GM10847 (cell line): ENCODE measurements around the gene NDST4.

Experiments used
- POLR2A ChIP-seq: IDR thresholded peaks from 2 replicates; pipeline ENCODE4 v1.6.1; 2011; ENCODE audit not compliant: insufficient read length; ENCODE audit errors: extremely low read depth

NDST4 gene

DNA sequence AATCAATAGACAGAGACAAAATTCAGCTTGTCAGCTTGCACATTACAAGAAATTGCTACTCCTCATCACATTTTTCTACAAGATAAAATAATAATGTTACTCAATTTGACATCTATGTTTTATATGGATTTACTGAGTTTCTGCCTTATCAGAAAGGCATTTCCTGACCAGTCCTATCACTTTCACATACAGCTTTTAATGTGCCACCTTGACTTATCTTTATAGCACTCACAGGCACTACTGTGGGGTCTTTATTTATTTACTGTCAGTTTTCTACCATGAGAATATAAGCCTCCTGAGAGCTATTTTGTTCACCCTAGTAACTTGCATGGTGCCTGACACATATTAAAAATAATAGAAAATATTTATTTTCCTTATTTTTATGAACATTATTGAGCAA lies 6.0 kb downstream of the NDST4 start:
- no peak for TF ChIP-seq POLR2A

DNA sequence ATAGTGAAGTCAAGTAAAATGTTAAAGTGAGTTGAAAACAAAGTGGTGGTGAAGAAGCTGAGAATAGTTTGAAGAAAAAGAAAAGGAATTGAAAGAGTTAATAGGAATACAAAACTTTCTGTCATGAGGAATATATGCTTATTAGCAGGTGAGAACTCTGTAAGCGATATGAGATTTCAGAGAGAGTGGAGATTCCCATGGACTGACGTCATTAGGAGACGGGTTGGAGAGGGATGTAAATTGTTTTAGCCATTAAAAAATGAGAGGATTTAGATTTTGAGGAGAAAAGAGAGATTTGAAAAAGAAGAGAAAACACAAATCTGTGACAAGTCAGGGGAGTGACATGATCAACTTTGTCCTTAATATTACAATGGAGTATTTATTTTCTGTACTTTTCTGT lies 11.7 kb downstream of the NDST4 start:
- no peak for TF ChIP-seq POLR2A

DNA sequence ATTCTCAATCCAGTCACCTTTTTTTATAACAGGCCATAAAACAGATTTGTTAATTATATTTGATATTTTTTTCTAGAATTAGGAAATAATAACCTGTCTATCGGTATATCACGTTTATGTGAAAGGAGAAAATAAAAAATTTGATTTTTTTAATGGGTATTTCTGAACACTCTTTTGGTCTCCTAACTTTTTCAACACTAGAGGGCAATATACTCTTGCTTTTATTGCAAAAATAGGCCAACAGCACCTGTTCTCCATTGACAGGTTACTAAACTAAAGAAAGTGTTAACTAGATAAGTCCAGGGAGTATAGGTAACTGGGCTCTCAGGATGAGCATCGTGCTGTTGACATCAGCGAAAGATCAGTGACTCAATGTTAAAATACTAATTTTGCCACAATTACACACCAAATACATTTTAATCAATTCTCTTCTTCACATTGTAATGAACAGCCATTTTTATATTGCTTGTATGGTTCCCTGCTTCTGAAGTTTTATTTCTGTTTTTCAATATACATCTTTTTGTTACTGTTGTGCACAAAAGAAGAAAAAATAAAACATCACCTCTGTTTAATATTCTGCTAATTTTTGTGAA lies 22.8 kb downstream of the NDST4 start:
- TF ChIP-seq POLR2A = no peak

DNA sequence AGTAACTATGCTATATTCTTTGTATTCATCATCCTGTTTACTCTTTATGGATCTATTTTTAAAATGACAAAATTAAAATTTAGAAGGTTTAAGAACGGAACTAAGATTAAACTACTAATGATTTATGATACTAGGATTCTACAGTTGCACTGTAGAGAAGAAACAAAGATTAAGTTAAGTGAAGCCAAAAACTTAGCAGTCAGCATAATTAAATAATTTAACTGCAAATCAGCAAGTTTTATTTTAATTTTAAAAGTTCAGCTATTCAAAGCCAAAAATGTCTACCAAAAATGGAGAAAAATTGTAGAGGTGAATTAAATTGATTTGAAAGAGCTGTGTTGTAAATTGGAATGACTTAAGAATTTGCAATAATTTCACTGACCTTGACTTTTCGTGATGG lies 30.8 kb downstream of the NDST4 start:
- TF ChIP-seq POLR2A = no peak

DNA sequence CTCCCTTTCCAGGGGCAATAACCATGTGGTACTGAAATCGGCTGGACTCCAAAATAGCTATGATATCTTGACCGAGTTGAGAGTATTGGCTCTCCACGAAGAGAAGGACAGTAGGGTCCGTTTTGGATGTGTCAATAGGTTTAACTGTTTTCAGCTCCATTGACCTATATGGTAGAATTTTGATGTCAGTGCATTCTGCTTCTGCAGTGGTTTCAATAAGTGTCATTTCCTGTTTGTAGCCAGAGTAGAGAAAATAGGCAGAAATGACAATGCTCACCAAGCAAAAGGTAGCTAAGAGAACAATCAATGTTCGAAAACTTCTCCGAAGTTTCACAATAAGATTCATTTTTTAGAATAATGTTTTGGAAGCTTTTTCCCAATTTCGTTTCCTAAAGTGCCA lies 36.7 kb downstream of the NDST4 start:
- TF ChIP-seq POLR2A = no peak

DNA sequence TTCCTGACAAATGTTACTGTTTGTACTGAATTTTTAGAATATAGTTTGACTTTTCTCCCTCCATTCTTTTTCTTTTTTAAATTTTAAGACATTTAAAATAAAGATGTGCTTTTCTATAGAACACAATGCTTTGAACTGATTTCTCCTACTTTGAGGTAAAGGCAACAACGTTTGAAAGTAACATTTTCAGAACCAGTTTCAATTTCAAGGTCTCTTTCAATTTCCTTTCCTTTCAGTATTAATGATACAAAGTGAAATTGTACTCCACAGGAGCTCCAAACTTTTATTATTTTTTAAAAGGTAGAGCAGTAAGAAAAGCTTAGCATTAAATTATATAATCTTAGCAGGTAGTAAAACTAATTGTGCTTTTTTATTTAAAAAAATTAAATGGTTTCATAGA lies 54.9 kb downstream of the NDST4 start:
- no peak for TF ChIP-seq POLR2A

DNA sequence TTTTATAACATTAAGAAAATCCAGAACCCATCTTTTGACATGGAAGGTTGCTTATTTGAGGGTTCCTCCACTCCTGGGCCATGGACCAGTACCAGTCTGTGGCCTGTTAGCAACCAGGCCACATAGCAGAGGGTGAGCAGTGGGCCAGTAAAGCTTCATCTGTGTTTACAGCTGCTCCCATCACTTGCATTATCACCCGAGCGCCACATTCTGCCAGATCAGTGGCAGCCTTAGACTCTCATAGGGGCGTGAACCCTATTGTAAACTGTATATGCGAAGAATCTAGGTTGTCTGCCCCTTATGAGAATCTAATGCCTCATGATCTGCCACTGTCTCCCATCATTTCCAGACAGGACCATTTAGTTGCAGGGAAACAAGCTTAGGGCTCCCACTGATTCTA lies 58.6 kb downstream of the NDST4 start:
- no peak for TF ChIP-seq POLR2A

DNA sequence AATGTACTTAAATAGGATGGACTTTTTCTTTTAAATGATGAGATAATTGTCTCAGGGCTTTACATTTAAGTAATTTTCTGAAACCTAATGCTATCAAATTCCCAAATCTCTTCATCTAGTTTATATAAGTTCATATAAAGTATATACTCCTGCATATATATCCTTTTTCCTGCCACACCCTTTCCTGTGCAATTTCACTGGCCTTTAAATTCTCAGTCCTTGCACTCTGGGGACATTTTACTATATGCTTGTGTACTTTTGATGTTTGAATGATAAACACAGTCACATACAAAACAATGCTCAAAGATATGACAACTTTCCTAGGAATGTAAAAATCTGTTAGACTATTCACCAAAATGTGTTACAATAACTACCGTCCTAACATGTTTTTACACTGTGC lies 60.1 kb downstream of the NDST4 start:
- no peak for TF ChIP-seq POLR2A

DNA sequence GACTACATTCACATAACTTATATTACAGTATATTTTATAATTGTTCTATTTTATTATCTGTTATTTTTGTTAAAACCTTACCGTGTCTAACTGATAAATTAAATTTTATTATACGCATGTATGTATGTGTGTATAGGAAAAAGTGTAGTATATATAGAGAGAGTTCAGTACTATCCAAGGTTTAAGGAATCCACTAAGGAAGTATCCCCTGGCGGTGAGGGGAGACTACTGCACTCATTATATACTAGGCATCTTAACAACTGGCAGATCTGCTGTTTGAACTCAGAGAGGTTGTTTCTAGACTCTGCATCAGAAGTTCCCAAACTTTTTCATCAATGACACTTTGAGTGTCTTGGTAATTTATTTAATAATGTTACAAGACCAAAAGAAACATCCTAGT lies 70.9 kb downstream of the NDST4 start:
- no peak for TF ChIP-seq POLR2A

DNA sequence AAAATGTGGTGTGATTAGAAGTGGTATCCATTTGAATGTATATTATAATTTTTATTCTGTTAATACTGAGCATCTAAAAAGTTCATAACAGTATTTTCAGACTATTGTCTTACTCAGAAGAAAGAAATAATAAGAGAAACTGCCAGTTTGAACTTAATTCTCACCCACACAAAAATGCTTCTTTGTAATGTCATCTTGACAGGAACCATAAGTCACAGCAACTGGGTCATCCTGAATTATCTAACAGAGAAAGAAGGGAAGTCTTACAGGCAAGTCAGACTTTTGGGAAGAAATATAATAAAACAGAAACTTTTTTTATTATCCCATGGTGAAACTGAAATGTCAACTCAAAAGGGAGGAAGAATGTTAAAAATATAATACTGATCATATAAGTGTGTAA lies 83.1 kb downstream of the NDST4 start:
- TF ChIP-seq POLR2A = no peak

DNA sequence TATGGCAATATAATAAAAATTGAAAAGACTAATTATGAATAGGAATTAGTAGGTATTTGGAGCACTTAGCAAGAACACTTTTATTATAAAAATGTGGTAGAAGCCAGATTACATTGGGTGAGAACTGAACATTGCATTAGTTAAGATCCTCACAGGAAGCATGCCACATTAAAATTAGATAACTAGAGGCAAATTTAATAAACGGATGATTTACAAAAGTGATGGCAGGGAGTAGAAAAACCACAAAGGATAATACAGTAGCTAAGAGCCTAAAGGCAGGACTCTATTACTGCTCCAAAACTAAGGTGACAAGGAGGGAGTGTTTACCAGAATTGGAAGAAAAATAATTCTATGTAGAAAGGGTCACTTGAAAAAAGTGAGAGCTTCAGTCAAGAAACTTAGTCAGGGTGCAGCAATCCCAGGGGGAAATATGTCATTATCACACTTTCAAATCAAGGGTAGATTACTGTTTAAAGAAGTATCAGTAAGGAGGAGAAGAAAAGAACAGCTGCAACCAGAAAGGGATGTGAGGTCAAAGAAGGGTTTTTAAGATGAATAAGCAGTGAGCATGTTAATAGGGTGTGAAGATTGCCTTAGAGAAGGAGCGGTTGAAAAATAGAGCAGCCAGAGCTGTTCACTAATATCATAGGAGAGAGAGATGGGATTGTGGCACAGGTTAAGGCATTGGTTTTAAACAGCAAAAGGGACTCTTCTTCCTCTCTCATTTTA lies 84.6 kb downstream of the NDST4 start:
- TF ChIP-seq POLR2A = no peak

DNA sequence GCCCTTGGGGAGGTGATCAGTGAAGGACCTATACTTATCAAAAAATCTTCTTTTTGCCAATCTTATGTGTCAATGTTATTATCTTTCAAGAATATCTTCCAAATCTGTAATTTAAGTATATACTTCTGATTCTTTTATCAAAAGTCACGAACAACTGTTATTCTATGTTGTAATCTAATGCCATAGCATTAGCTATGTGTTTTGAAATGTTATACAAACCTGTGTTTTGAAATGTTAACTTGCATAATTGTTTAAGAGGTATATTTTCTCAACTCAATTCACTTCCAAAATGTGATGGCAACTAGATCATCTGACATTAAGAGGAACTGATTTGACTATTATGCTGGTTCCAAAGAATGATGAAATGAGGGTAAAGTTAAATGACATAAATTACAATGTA lies 113.5 kb downstream of the NDST4 start:
- TF ChIP-seq POLR2A = no peak

DNA sequence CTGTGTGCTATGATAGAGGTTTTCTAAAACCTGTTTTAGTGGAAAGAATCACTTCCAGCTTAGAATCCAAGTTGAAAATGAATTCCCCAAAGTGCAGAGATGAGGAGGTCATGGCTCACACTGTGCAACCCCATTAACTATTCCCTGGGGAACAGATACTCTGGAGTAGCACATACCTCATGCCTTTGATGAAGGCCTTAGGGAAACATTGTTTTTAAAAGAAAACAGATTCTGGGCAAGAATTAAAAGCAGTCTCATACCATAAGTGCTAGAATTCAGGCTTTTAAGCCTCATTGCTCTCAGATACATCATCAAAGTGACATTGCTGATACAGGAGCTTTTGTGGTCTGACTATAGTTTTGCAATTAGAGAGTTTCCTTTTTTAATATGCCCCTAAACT lies 115.1 kb downstream of the NDST4 start:
- no peak for TF ChIP-seq POLR2A

DNA sequence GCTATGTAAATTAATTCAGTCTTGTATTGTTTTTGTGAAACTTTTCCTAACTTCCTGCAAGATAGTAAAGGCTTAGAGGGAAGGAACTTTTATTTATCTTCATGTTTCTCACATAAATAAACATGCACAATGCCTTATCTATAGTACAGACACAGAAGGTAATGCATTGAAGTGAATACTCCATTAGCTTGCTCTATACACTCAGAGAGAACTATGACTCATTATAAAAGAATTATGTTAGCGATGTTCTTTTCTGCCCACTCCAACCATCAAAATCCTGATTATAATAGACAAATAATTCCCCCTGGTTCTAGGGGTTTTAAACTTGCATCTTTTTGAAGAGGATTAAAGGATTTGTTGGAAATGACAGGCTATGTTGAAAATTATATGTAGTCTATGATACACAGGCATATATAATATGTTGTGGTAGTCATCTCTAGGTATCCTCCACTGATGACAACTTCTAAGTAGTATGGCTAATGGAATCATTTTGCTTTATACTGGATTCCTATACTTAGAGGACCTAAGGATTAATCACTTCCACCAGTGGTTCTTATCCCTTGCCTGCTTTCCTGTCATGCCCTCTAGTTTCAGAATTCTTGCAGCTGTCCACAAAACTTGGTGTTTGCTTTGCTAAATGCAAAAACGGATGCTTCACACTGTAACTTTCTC lies 115.7 kb downstream of the NDST4 start:
- TF ChIP-seq POLR2A = no peak

DNA sequence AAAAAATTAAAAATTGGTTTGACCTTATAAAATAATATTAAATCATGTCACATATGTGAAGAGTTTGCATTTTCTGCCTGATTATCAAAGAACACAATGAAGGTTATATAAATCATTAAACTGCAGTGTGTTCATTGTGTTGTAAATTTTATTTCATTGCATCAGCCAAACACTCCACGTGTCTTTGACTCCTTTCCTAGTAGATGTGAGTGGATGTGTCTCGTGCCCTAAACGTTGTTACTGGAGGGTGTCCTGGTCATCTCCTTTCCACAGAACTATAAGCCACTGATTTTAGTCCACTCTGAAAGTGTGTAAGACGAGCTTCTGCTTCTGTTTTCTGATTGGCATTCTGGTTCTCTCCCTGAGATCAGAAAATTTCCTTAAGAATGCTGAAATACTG lies 127.3 kb downstream of the NDST4 start:
- no peak for TF ChIP-seq POLR2A

DNA sequence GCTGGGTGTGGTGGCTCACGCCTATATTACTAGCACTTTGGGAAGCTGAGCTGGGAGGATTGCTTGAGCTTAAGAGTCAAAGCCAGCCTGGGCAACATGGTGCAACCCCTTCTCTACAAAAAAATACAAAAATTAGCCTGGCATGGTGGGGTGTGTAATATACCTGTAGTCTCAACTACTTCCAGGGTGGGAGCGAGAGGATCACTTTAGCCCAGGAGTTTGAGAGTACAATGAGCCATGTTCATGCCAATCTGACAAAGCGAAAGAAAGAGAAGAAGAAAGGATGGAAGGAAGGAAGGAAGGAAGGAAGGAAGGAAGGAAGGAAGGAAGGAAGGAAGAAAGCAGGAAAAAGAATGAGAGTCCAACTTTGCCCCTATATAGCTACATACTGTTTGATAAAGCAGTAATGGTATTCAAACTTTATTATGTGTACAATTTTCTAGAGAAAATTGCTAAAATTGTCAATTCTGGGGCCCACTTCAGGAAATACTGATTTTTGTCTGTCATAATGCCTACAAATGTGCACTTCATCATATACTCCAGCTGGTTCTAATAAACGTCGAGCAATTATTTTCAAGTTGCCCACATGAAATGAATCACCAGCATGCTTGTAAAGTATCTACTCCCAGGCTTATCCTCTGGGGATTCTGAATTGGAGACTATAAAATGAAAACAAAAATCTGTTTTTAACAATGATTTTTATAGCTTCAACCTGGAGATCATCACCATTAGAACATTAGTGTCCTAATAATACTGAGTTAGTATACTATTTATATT lies 132.3 kb downstream of the NDST4 start:
- TF ChIP-seq POLR2A = no peak

DNA sequence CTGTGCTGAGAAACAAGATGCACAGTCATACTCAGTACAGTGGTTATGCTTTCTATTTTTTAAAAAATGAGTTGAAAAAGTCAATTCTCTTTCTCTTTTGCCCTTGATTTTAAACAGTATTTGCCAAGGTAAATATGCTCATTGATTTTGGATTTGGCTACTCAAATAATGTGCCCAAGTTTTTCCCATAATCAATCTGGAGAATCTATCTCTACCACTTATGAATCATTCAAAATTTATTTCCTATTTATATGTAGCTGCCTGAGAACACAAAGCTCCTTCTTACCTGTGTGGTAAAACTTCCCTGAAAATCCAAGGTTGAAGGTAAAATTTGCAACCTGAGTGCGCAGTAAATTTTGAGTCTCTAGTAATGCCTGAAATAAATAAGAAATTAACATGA lies 136.5 kb downstream of the NDST4 start:
- TF ChIP-seq POLR2A = no peak

DNA sequence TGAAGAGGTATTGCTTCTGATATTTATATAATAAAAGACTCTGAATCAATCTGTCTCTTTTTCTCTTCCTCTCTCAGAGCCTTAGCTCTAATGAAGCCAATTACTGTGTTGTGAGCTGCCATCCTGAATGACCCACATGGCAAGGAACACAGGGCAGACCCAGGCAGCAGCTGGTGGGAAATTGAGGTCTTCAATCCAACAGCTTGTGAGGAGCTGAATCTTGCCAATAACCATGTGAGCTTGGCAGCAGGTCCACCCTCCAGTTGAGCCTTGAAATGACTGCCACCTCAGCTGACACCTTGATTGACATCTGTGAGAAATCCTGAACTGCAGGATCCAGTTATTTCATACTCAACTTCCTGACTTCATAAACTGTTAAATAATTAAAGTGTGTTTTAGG lies 149.4 kb downstream of the NDST4 start:
- no peak for TF ChIP-seq POLR2A
